Measurements from ENCODE around the gene SEMA5B.

DNA sequence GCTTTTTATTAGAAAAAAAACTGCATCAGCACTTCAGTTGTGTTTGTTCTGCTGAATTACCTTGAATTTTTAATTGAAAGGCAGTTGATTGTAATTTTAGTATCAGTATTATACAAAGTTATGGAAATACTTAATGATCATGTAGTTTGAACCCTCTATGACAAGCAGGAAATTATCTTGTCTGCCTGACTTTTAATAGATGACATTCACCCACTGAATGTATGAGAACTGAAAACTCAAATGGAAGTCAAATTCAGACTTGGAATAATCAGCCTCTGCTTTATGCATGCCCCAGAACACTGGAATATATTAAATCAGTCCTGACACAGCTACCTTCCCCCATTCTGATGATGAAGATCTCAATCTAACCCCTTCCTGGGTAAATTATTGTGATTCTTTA is 159.2 kb downstream of the SEMA5B start:
- TF ChIP-seq ZNF146 (tag by site-specific recombination; IDR thresholded peaks at IDR 0.05) (no peak), ZNF600 (tag by site-specific recombination; IDR thresholded peaks at IDR 0.05) (no peak), SALL2 (tag by site-specific recombination; IDR thresholded peaks at IDR 0.05; ENCODE audit: borderline replicate concordance) (no peak), GLI2 (tag by site-specific recombination; IDR thresholded peaks at IDR 0.05; ENCODE audit: borderline replicate concordance, low read depth) (no peak), FEZF1 (tag by site-specific recombination; IDR thresholded peaks at IDR 0.05) (no peak)
- TF ChIP-seq, protein P1, sequence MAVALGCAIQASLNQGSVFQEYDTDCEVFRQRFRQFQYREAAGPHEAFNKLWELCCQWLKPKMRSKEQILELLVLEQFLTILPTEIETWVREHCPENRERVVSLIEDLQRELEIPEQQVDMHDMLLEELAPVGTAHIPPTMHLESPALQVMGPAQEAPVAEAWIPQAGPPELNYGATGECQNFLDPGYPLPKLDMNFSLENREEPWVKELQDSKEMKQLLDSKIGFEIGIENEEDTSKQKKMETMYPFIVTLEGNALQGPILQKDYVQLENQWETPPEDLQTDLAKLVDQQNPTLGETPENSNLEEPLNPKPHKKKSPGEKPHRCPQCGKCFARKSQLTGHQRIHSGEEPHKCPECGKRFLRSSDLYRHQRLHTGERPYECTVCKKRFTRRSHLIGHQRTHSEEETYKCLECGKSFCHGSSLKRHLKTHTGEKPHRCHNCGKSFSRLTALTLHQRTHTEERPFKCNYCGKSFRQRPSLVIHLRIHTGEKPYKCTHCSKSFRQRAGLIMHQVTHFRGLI (tag by site-specific recombination; IDR thresholded peaks at IDR 0.05) = no peak

Data from HEK293 (cell line).